Muscle layer of duodenum (tissue), 2 donors: ENCODE results near the gene BICD2.

Source experiments
- H3K27ac ChIP-seq: one replicate; pipeline ENCODE4 v1.7.0; 2013; ENCODE audit warnings: mild to moderate bottlenecking, low read length
- H3K27me3 ChIP-seq: one replicate; pipeline ENCODE4 v1.7.0; 2013; ENCODE audit warnings: low read depth, mild to moderate bottlenecking, control low read depth, low read length
- H3K36me3 ChIP-seq, 2 donors: one replicate each; pipeline ENCODE4 v1.7.0; 2013; ENCODE audit warnings: low read length in 2 of 2, control low read depth in 1 of 2, mild to moderate bottlenecking in 1 of 2; ENCODE audit not compliant: insufficient read depth in 2 of 2, control insufficient read depth in 1 of 2
- H3K4me1 ChIP-seq, 2 donors: one replicate each; pipeline ENCODE4 v1.7.0; 2013; ENCODE audit warnings: low read length in 2 of 2, mild to moderate bottlenecking in 2 of 2, control low read depth in 1 of 2, moderate library complexity in 1 of 2; ENCODE audit not compliant: insufficient read depth in 2 of 2, control insufficient read depth in 1 of 2
- H3K4me3 ChIP-seq, 2 donors: one replicate each; pipeline ENCODE4 v1.7.0; 2013; ENCODE audit warnings: low read length in 2 of 2, low read depth in 1 of 2, mild to moderate bottlenecking in 1 of 2
- H3K9me3 ChIP-seq, 2 donors: one replicate each; pipeline ENCODE4 v1.7.0; 2013; ENCODE audit warnings: low read length in 2 of 2, control low read depth in 1 of 2, mild to moderate bottlenecking in 1 of 2; ENCODE audit not compliant: control insufficient read depth in 1 of 2
- donor health status: healthy.

Gene BICD2

GRCh38 chr9:92794426-92794825 lies 29.8 kb upstream of the BICD2 start:
- Histone ChIP-seq H3K27ac (no peak overlapping the region), H3K27me3 (peaks cover 2% of the 10 kb centered on the region), H3K36me3 (no peaks in the 10 kb centered on the region)

GRCh38 chr9:92790542-92791527 lies 26.2 kb upstream of the BICD2 start:
- peaks cover 0 to 3% of the 10 kb centered on the region in 2 donors for H3K9me3 ChIP-seq
- H3K27ac ChIP-seq = no peak overlapping the region
- H3K36me3 ChIP-seq = no peaks in the 10 kb centered on the region
- H3K4me3 ChIP-seq = no peak overlapping the region
- H3K4me1 ChIP-seq = no peaks in the 10 kb centered on the region
- no peaks in the 10 kb centered on the region for H3K27me3 ChIP-seq

More at GRCh38 chr9:92794426-92794825, 29.8 kb upstream of the BICD2 start:
- H3K4me1 ChIP-seq = no peaks in the 10 kb centered on the region
- no peaks in the 10 kb centered on the region for H3K9me3 ChIP-seq
- no peak overlapping the region for H3K4me3 ChIP-seq

DNA sequence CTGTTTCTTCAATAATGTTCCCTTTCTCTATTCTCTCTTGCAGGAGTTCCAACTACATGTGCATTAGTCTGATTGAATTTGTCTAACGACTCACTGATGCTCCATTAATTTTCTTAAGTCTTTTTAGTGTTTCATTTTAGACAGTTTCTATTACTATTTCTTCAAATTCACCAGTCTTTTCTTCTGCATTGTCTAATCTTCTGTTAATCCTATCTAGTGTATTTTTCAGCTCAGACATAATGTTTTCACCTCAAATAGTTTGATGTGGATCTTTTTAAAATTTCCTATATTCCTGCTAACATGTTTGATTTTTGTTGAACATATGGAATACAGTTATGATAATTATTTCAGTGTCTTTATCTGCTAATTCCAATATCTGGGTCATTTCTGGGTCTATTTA lies 21.7 kb upstream of the BICD2 start:
- no peaks in the 10 kb centered on the region for H3K36me3 ChIP-seq
- H3K4me3 ChIP-seq = no peak overlapping the region

DNA sequence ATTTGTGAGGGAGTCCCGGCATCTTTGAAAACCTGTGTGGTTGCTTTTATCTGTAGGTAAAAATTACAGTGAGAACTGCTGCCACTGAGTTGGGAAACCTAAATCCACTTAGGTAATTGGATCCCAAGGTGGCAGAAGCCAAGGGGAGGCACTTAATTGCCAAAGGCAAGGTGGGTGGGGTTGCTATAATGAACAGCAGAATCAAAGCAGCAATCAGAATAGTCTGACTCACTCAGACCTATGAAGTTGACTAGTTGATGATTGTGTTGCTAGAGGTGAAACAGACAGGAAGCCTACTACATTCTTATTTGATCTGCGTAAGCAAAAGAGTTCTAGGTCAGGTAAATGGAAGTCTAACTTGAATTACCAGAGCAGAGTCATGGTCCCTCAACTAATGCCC lies 17.3 kb upstream of the BICD2 start:
- Histone ChIP-seq H3K27ac (no peak overlapping the region), H3K4me3 (no peak overlapping the region), H3K27me3 (no peaks in the 10 kb centered on the region), H3K9me3 (peaks cover 0 to 4% of the 10 kb centered on the region in 2 donors), H3K4me1 (no peaks in the 10 kb centered on the region), H3K36me3 (no peaks in the 10 kb centered on the region)

More for the DNA sequence above, 21.7 kb upstream of the BICD2 start:
- no peaks in the 10 kb centered on the region for H3K4me1 ChIP-seq
- no peak overlapping the region for H3K27ac ChIP-seq
- no peaks in the 10 kb centered on the region for H3K27me3 ChIP-seq
- peaks cover 0 to 4% of the 10 kb centered on the region in 2 donors for H3K9me3 ChIP-seq

DNA sequence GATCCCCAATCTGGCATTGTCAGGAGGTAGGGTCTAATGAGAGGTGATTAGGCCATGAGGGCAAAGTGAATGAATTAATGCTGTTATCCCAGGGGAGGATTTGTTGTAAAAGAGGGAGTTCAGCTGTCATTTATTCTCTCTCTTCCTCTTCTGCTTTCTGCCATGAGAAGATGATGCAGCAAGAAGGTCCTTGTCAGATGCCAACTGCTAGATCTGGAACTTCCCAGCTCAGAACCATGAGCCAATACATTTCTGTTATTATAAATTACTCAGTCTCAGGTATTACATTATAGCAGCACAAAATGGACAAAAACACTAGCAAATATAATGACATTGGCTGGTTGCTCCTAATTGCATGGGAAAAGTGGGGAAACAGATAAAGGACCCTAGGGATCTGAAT lies 15.6 kb upstream of the BICD2 start:
- Histone ChIP-seq H3K9me3 (no peaks in the 10 kb centered on the region), H3K4me1 (no peaks in the 10 kb centered on the region), H3K27me3 (no peaks in the 10 kb centered on the region), H3K27ac (no peak overlapping the region), H3K36me3 (no peaks in the 10 kb centered on the region), H3K4me3 (no peak overlapping the region)

DNA sequence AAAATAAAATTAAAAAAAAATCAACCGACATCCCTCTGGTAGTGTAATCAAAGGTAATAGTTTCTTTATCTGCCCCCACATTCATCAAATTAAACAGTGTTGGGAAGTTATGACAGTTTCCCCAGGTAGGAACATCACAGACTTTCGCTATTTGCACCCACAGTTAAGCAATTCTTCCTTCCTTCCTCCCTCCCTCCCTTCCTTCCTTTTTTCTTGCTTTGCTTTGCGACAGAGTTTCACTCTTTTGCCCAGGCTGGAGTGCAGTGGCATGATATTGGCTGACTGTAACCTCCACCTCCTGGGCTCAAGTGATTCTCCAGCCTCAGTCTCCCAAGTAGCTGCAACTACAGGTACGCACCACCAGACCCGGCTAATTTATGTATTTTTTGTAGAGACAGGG lies 10.8 kb upstream of the BICD2 start:
- Histone ChIP-seq H3K4me1 (no peaks in the 10 kb centered on the region), H3K27ac (no peak overlapping the region), H3K4me3 (no peak overlapping the region), H3K9me3 (no peaks in the 10 kb centered on the region), H3K36me3 (no peaks in the 10 kb centered on the region), H3K27me3 (no peaks in the 10 kb centered on the region)

GRCh38 chr9:92774274-92774673 lies 9.6 kb upstream of the BICD2 start:
- Histone ChIP-seq H3K27me3 (no peaks in the 10 kb centered on the region), H3K36me3 (no peaks in the 10 kb centered on the region), H3K4me3 (no peak overlapping the region), H3K9me3 (no peaks in the 10 kb centered on the region), H3K27ac (no peak overlapping the region), H3K4me1 (no peaks in the 10 kb centered on the region)

DNA sequence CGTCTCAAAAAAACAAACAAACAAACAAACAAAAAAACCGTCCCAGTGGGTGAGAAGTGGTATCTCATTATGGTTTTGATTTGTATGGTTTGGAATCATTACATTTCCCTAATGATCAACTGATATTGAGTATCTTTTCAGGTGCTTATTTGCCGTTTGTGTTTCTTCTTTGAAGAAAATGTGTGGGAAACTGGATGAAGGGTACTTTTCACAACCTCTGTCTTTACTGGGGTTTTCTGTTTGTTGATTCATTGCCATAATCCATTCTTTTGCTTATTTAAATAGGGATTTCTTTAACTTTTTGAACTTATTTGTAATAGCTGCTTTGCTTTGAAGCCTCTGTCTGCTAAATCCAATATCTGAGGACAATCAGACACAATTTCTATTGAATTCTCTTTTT lies 9.2 kb upstream of the BICD2 start:
- Histone ChIP-seq H3K4me3 (no peak overlapping the region), H3K36me3 (no peaks in the 10 kb centered on the region), H3K4me1 (no peaks in the 10 kb centered on the region), H3K27ac (no peak overlapping the region), H3K9me3 (no peaks in the 10 kb centered on the region), H3K27me3 (no peaks in the 10 kb centered on the region)

- Histone ChIP-seq H3K4me3 (no peak overlapping the region), H3K4me1 (no peaks in the 10 kb centered on the region), H3K9me3 (no peaks in the 10 kb centered on the region), H3K27ac (no peak overlapping the region), H3K36me3 (no peaks in the 10 kb centered on the region), H3K27me3 (no peaks in the 10 kb centered on the region)
These were observed 6.7 kb upstream of the BICD2 start for GRCh38 chr9:92771309-92771708.

- Histone ChIP-seq H3K9me3 (no peaks in the 10 kb centered on the region), H3K4me1 (peaks cover 5 to 6% of the 10 kb centered on the region in 2 donors), H3K36me3 (no peaks in the 10 kb centered on the region), H3K27me3 (no peaks in the 10 kb centered on the region), H3K27ac (no peak overlapping the region), H3K4me3 (no peak overlapping the region)
These were observed 5.8 kb upstream of the BICD2 start for GRCh38 chr9:92770360-92770995.

GRCh38 chr9:92769990-92770359 lies 5.3 kb upstream of the BICD2 start:
- Histone ChIP-seq H3K4me1 (peaks cover 5 to 6% of the 10 kb centered on the region in 2 donors), H3K36me3 (no peaks in the 10 kb centered on the region), H3K27ac (no peak overlapping the region), H3K27me3 (no peaks in the 10 kb centered on the region), H3K9me3 (no peaks in the 10 kb centered on the region), H3K4me3 (no peak overlapping the region)
